Ascending aorta (tissue), 2 donors: Measurements from ENCODE around the gene SLC37A1. TPM values are rescaled to one million over a fixed set of nuclear protein-coding genes. Genes with fewer than 3 reads are reported as not detected.

Experiments used
- DNase-seq, 2 donors: peaks; one replicate each; pipeline ENCODE4 v3.0.0-alpha.2; 2019; ENCODE audit warnings: low spot score in 2 of 2
- H3K27ac ChIP-seq, 2 donors: fragments of 200-600 bp; sonication (generic); one replicate each; pipeline ENCODE4 v1.5.1; 2016 to 2017; ENCODE audit warnings: mild to moderate bottlenecking in 1 of 2
- H3K27me3 ChIP-seq: fragments of 200-600 bp; sonication (generic); one replicate; pipeline ENCODE4 v1.5.1; 2017
- H3K36me3 ChIP-seq, 2 donors: fragments of 200-600 bp; sonication (generic); one replicate each; pipeline ENCODE4 v1.5.1; 2016
- H3K4me1 ChIP-seq, 2 donors: fragments of 200-600 bp; sonication (generic); one replicate each; pipeline ENCODE4 v1.5.1; 2016 to 2017; ENCODE audit warnings: mild to moderate bottlenecking in 1 of 2
- H3K4me3 ChIP-seq, 2 donors: fragments of 200-600 bp; sonication (generic); one replicate each; pipeline ENCODE4 v1.5.1; 2016 to 2017; ENCODE audit warnings: mild to moderate bottlenecking in 1 of 2
- H3K9me3 ChIP-seq, 2 donors: fragments of 200-600 bp; sonication (generic); one replicate each; pipeline ENCODE4 v1.5.1; 2016
- CTCF ChIP-seq, 3 experiments: fragments of 200-600 bp in 2 of 3; fragments of 450-650 bp in 1 of 3; sonication (generic) in 2 of 3; IDR thresholded peaks; one replicate each; pipeline ENCODE4 v1.5.1; 2016 to 2019; ENCODE audit warnings: antibody characterized with exemption in 3 of 3, mild to moderate bottlenecking in 1 of 3, moderate library complexity in 1 of 3
- intact Hi-C: fragments of 100-400 bp; cut with DNase I; formaldehyde crosslinking; loops from one replicate; pipeline ENCODE4 v1.15.1; 2023
- total RNA-seq: library from RNA; depleted of rRNA; stranded (reverse); fragments of >200 nt; gene quantifications from one replicate; pipeline ENCODE4 v1.1.0, GENCODE V29; 2016

SLC37A1 gene
- total RNA-seq, 1 donor from 2014 or later, result 8.7 TPM

DNA sequence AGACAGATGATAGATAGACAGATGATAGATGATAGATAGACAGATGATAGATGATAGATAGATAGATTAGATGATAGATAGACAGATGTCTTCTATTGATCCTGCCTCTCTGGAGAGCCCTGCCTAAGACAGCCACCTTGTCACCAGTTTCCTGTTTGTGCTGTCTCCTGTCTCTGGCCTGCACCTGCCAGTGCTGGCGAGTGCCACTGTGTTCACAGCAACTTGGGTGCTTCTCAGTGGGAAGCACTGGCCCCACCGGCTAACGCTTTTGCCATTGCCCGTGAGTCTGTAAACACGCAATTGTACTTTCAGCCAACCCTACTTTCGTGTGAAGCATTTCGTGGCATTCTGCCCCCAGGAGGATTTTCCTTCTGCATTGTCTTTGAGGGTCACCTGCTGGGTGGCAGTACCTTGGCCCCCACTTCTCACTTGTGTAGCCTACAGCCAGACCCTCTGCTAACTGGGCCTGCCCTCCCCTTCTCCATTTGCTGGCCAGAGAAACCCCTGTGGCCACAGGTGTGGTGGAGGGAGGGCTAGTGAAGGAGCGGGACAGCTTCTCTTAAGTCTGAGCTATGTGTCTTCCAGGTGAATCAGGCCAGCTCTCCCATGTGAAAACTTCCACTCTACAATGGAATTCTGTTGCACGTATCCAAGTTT, 116.4 kb downstream of the SLC37A1 start:
- intact Hi-C loops, result no loop called here
- no peaks in the 10 kb centered on the region for H3K27me3 ChIP-seq
- DNase-seq, result no peak

GRCh38 chr21:42630626-42631025, 117.0 kb downstream of the SLC37A1 start:
- no peaks in the 10 kb centered on the region for H3K9me3 ChIP-seq
- H3K4me1 ChIP-seq, result no peaks in the 10 kb centered on the region
- H3K27ac ChIP-seq, result no peak overlapping the region
- intact Hi-C loops, result no loop called here
- no peaks in the 10 kb centered on the region for H3K36me3 ChIP-seq
- no peak for TF ChIP-seq CTCF (IDR thresholded peaks at IDR 0.05)
- H3K4me3 ChIP-seq, result no peak overlapping the region
- DNase-seq, result no peak
- H3K27me3 ChIP-seq, result no peaks in the 10 kb centered on the region

More for the DNA sequence above, 116.4 kb downstream of the SLC37A1 start:
- no peaks in the 10 kb centered on the region for H3K4me1 ChIP-seq
- H3K4me3 ChIP-seq, result no peak overlapping the region
- H3K9me3 ChIP-seq, result no peaks in the 10 kb centered on the region
- no peak for TF ChIP-seq CTCF (IDR thresholded peaks at IDR 0.05)
- H3K36me3 ChIP-seq, result no peaks in the 10 kb centered on the region
- no peak overlapping the region for H3K27ac ChIP-seq

Other genes starting within 250 kb of the SLC37A1 start
- not detected for gene TFF3, start 198.4 kb upstream of the SLC37A1 start, total RNA-seq
- not detected for gene TFF2, start 162.9 kb upstream of the SLC37A1 start, total RNA-seq
- gene TFF1, start 147.3 kb upstream of the SLC37A1 start, total RNA-seq, result not detected
- gene TMPRSS3, start 117.8 kb upstream of the SLC37A1 start, total RNA-seq, result not detected
- gene UBASH3A, start 110.0 kb upstream of the SLC37A1 start, total RNA-seq, result 0.75 TPM
- not detected for gene RSPH1, start 17.6 kb upstream of the SLC37A1 start, total RNA-seq
- 2.2 TPM for gene PDE9A, start 139.8 kb downstream of the SLC37A1 start, total RNA-seq